ENCODE measurements around the gene CCNT2. TPM values are rescaled to one million over a fixed set of nuclear protein-coding genes. Genes with fewer than 3 reads are reported as not detected.

CCNT2 gene
- 24.4 and 28.7 TPM in 2 replicates for total RNA-seq

GRCh38 chr2:134918526-134919340, at the start of gene CCNT2:
TSS of gene CCNT2 (plus strand) at chr2:134918822. CDS start at chr2:134918855, 33 bp downstream.

Other genes starting within 250 kb of the CCNT2 start
- 1.9 and 4.3 TPM in 2 replicates for gene TMEM163, start 199.8 kb upstream of the CCNT2 start, total RNA-seq
- not detected in 2 replicates for gene ACMSD, start 80.2 kb upstream of the CCNT2 start, total RNA-seq
- gene MAP3K19, start 128.6 kb downstream of the CCNT2 start, total RNA-seq: not detected in 2 replicates
- gene RAB3GAP1, start 133.5 kb downstream of the CCNT2 start, total RNA-seq: 60.7 and 71.0 TPM in 2 replicates

Data from epithelial cell of umbilical artery (primary cell).